ENCODE data around the gene SNX7. TPM values are rescaled to one million over a fixed set of nuclear protein-coding genes. Genes with fewer than 3 reads are reported as not detected.

Gene SNX7
- total RNA-seq, 1 experiment from 2014 or later: 17.5 TPM

- intact Hi-C loops (cut with micrococcal nuclease; ENCODE audit: unreplicated experiment): loop anchor here (10.0 kb wide), 1 partner anchor 185 kb away; no protein-coding TSS in a partner anchor
These were observed 78.2 kb downstream of the SNX7 start for GRCh38 chr1:98739762-98740161.

GRCh38 chr1:98741164-98741563 is 79.6 kb downstream of the SNX7 start:
- no peaks in the 10 kb centered on the region for H3K36me3 Mint-ChIP-seq (ENCODE audit: insufficient read depth, unreplicated experiment)
- H3K27me3 Mint-ChIP-seq (ENCODE audit: insufficient read depth, unreplicated experiment): no peaks in the 10 kb centered on the region
- no peaks in the 10 kb centered on the region for H3K27me3 ChIP-seq (replicated peaks; ENCODE audit: control insufficient read depth, insufficient read depth, low read length)
- ChIA-PET CTCF (no interaction called here), POLR2A (no interaction called here)
- no peaks in the 10 kb centered on the region for H3K36me3 ChIP-seq (ENCODE audit: control insufficient read depth, insufficient read depth, low read length)
- intact Hi-C loops (cut with micrococcal nuclease; ENCODE audit: unreplicated experiment): no loop called here
- TF ChIP-seq CTCF (IDR thresholded peaks at IDR 0.05; ENCODE audit: insufficient read depth in 1 of 2, low read depth in 1 of 2, low read length in 1 of 2, severe bottlenecking in 1 of 2, unreplicated experiment in 1 of 2): no peak
- BruUV-seq (replicated peaks): no TSS peak
- no peak overlapping the region for H3K4me3 Mint-ChIP-seq (ENCODE audit: unreplicated experiment)
- no peak overlapping the region for H3K4me3 ChIP-seq (ENCODE audit: low read depth, low read length)
- no peak for DNase-seq
- no peaks in the 10 kb centered on the region for H3K9me3 Mint-ChIP-seq (ENCODE audit: unreplicated experiment)
- H3K9me3 ChIP-seq: no peaks in the 10 kb centered on the region
- H3K27ac Mint-ChIP-seq (ENCODE audit: unreplicated experiment): no peak overlapping the region
- no peaks in the 10 kb centered on the region for H3K4me1 ChIP-seq
- no peaks in the 10 kb centered on the region for H3K4me1 Mint-ChIP-seq (ENCODE audit: low read depth, unreplicated experiment)

More at GRCh38 chr1:98739762-98740161, 78.2 kb downstream of the SNX7 start:
- Mint-ChIP-seq H3K36me3 (ENCODE audit: insufficient read depth, unreplicated experiment) (no peaks in the 10 kb centered on the region), H3K4me3 (ENCODE audit: unreplicated experiment) (no peak overlapping the region), H3K9me3 (ENCODE audit: unreplicated experiment) (no peaks in the 10 kb centered on the region), H3K27me3 (ENCODE audit: insufficient read depth, unreplicated experiment) (no peaks in the 10 kb centered on the region), H3K27ac (ENCODE audit: unreplicated experiment) (no peak overlapping the region), H3K4me1 (ENCODE audit: low read depth, unreplicated experiment) (no peaks in the 10 kb centered on the region)
- no peak overlapping the region for H3K4me3 ChIP-seq (ENCODE audit: low read depth, low read length)
- H3K9me3 ChIP-seq: no peaks in the 10 kb centered on the region
- no peak for TF ChIP-seq CTCF (IDR thresholded peaks at IDR 0.05; ENCODE audit: insufficient read depth in 1 of 2, low read depth in 1 of 2, low read length in 1 of 2, severe bottlenecking in 1 of 2, unreplicated experiment in 1 of 2)
- H3K36me3 ChIP-seq (ENCODE audit: control insufficient read depth, insufficient read depth, low read length): no peaks in the 10 kb centered on the region
- H3K4me1 ChIP-seq: no peaks in the 10 kb centered on the region
- CTCF ChIA-PET: no interaction called here
- no peaks in the 10 kb centered on the region for H3K27me3 ChIP-seq (replicated peaks; ENCODE audit: control insufficient read depth, insufficient read depth, low read length)
- DNase-seq: no peak
- POLR2A ChIA-PET: no interaction called here
- no TSS peak for BruUV-seq (replicated peaks)

- BruUV-seq (replicated peaks): no TSS peak
- peak; percentile 12 to 39 for TF ChIP-seq CTCF (IDR thresholded peaks at IDR 0.05; ENCODE audit: insufficient read depth in 1 of 2, low read depth in 1 of 2, low read length in 1 of 2, severe bottlenecking in 1 of 2, unreplicated experiment in 1 of 2)
- H3K27ac Mint-ChIP-seq (ENCODE audit: unreplicated experiment): no peak overlapping the region
- CTCF ChIA-PET: interaction anchor here (0.6 to 0.8 kb wide), 2 partner anchors 15 to 16 kb away, joined by 3 read pairs; no protein-coding TSS in a partner anchor
- H3K4me3 Mint-ChIP-seq (ENCODE audit: unreplicated experiment): no peak overlapping the region
- Histone ChIP-seq H3K4me1 (no peaks in the 10 kb centered on the region), H3K9me3 (no peaks in the 10 kb centered on the region), H3K27me3 (replicated peaks; ENCODE audit: control insufficient read depth, insufficient read depth, low read length) (no peaks in the 10 kb centered on the region), H3K4me3 (ENCODE audit: low read depth, low read length) (no peak overlapping the region), H3K36me3 (ENCODE audit: control insufficient read depth, insufficient read depth, low read length) (no peaks in the 10 kb centered on the region)
- no peak for DNase-seq
- POLR2A ChIA-PET: no interaction called here
- no peaks in the 10 kb centered on the region for H3K36me3 Mint-ChIP-seq (ENCODE audit: insufficient read depth, unreplicated experiment)
- H3K4me1 Mint-ChIP-seq (ENCODE audit: low read depth, unreplicated experiment): no peaks in the 10 kb centered on the region
- no peaks in the 10 kb centered on the region for H3K9me3 Mint-ChIP-seq (ENCODE audit: unreplicated experiment)
- intact Hi-C loops (cut with micrococcal nuclease; ENCODE audit: unreplicated experiment): no loop called here
- no peaks in the 10 kb centered on the region for H3K27me3 Mint-ChIP-seq (ENCODE audit: insufficient read depth, unreplicated experiment)
These were observed 87.7 kb downstream of the SNX7 start for GRCh38 chr1:98749152-98749756.

Measured in Caco-2 (cell line).